Thyroid gland (tissue), 4 donors: Measurements from ENCODE around the gene NFATC2.

Source experiments
- CTCF ChIP-seq, 6 experiments: fragments of 200-600 bp in 3 of 6; fragments of 450-650 bp in 3 of 6; sonication (generic) in 3 of 6; IDR thresholded peaks; one replicate each; pipeline ENCODE4 v1.5.1; 2016 to 2019; ENCODE audit warnings: antibody characterized with exemption in 6 of 6, mild to moderate bottlenecking in 2 of 6, inconsistent platforms in 1 of 6, moderate library complexity in 1 of 6
- POLR2A ChIP-seq, 2 donors: fragments of 450-650 bp; IDR thresholded peaks; one replicate each; pipeline ENCODE4 v1.6.1; 2017; ENCODE audit warnings: antibody characterized with exemption in 2 of 2, mild to moderate bottlenecking in 2 of 2, moderate library complexity in 1 of 2

DNA sequence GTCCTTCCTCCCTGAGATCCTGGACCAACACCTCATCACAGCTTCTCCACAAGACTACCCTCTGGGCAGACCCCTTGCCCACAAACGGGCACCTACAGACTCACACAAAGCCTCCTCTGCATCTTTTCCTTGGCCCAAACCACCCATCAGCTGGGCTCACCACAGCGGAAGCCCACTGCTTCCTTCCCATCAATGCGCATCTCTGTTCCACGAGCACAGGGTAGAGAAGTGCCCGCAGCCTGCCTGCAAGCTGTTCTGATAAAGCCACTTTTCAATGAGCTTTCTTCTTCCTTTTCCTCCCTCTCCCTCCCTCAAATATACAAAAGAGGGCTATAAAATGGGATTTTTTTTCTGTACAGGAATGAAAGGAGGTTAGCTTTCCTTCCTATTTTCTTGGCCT is 111.2 kb downstream of the NFATC2 start:
- no peak for TF ChIP-seq CTCF (IDR thresholded peaks at IDR 0.05)
- TF ChIP-seq POLR2A (IDR thresholded peaks at IDR 0.05): no peak
